GM19452 (cell line): ENCODE data around the gene TSPAN8.
"Not testable (repeated sequence)": the region's sequence is repeated elsewhere in the genome, so short reads cannot be mapped to it uniquely, and the experiment has no call there.

Experiments
- ATAC-seq: cut with Tn5 transposase; IDR thresholded peaks from one replicate; pipeline ENCODE4 v1.9.1; 2021; ENCODE audit not compliant: unreplicated experiment

The TSPAN8 gene

GRCh38 chr12:71164568-71165197, 6.9 kb upstream of the TSPAN8 start:
- ATAC-seq = no peak

- no peak for ATAC-seq
These were observed 6.4 kb upstream of the TSPAN8 start for GRCh38 chr12:71164166-71164565.

GRCh38 chr12:71162832-71163763, 5.3 kb upstream of the TSPAN8 start:
- ATAC-seq = no peak

GRCh38 chr12:71161591-71161990, 3.8 kb upstream of the TSPAN8 start:
- ATAC-seq = no peak

GRCh38 chr12:71160585-71160984, 2.8 kb upstream of the TSPAN8 start:
- no peak for ATAC-seq

- ATAC-seq = no peak
These were observed 2.1 kb upstream of the TSPAN8 start for GRCh38 chr12:71159878-71160277.

- ATAC-seq = no peak
These were observed 1.5 kb upstream of the TSPAN8 start for GRCh38 chr12:71159264-71159663.

GRCh38 chr12:71158361-71158882, 623 bp upstream of the TSPAN8 start:
- no peak for ATAC-seq

- no peak for ATAC-seq
These were observed 2.6 kb downstream of the TSPAN8 start for GRCh38 chr12:71155225-71155624.

GRCh38 chr12:71152851-71153250, 4.9 kb downstream of the TSPAN8 start:
- ATAC-seq = no peak

GRCh38 chr12:71150041-71150440, 7.8 kb downstream of the TSPAN8 start:
- not testable (repeated sequence) for ATAC-seq

GRCh38 chr12:71144682-71145081, 13.1 kb downstream of the TSPAN8 start:
- no peak for ATAC-seq

- no peak for ATAC-seq
These were observed 14.8 kb downstream of the TSPAN8 start for GRCh38 chr12:71142956-71143355.

- no peak for ATAC-seq
These were observed 15.8 kb downstream of the TSPAN8 start for GRCh38 chr12:71142016-71142415.

- ATAC-seq = no peak
These were observed 16.3 kb downstream of the TSPAN8 start for GRCh38 chr12:71141378-71141926.

GRCh38 chr12:71139153-71139735, 18.6 kb downstream of the TSPAN8 start:
- no peak for ATAC-seq

- no peak for ATAC-seq
These were observed 19.8 kb downstream of the TSPAN8 start for GRCh38 chr12:71138011-71138410.

- no peak for ATAC-seq
These were observed 22.0 kb downstream of the TSPAN8 start for GRCh38 chr12:71135812-71136176.

GRCh38 chr12:71135077-71135811, 22.6 kb downstream of the TSPAN8 start:
- ATAC-seq = no peak

GRCh38 chr12:71134405-71134804, 23.4 kb downstream of the TSPAN8 start:
- ATAC-seq = no peak
